ENCODE results near the gene SWAP70. TPM values are rescaled to one million over a fixed set of nuclear protein-coding genes. Genes with fewer than 3 reads are reported as not detected.
"Not testable (repeated sequence)": the region's sequence is repeated elsewhere in the genome, so short reads cannot be mapped to it uniquely, and the experiment has no call there.

SWAP70 gene
- 1 to 10 TPM; 7.4 TPM for polyA plus RNA-seq

- H3K9me3 ChIP-seq (ENCODE audit: control insufficient read depth in 2 of 2, insufficient read depth in 1 of 2, low read depth in 1 of 2, low read length in 1 of 2) = no peaks in the 10 kb centered on the region
- no peaks in the 10 kb centered on the region for H3K36me3 ChIP-seq (ENCODE audit: control insufficient read depth in 2 of 2, insufficient read depth in 2 of 2, low read length in 1 of 2)
- H3K4me1 ChIP-seq (ENCODE audit: control insufficient read depth in 2 of 2, insufficient read depth in 2 of 2, low read length in 1 of 2) = peaks cover 0 to 3% of the 10 kb centered on the region in 2 donors
- H3K27ac ChIP-seq (ENCODE audit: low read depth in 2 of 2, low read length in 1 of 2) = peak within 1 kb of the TSS; percentile 94 to 97
- no peaks in the 10 kb centered on the region for H3K27me3 ChIP-seq (ENCODE audit: control insufficient read depth in 1 of 2, insufficient read depth in 2 of 2, low read length in 2 of 2)
- peak within 1 kb of the TSS; percentile 69 to 81 for H3K4me3 ChIP-seq (ENCODE audit: low read depth in 1 of 2, low read length in 2 of 2)
- 1% methylated on average over 37 to 38 of the region's 38 CpGs for WGBS, 2 donors
Measured at GRCh38 chr11:9663699-9664275, at the start of gene SWAP70. Gene SWAP70 (plus strand): TSS chr11:9664077. CDS start chr11:9664180, 103 bp downstream.

- Histone ChIP-seq H3K4me1 (ENCODE audit: control insufficient read depth in 2 of 2, insufficient read depth in 2 of 2, low read length in 1 of 2) (no peaks in the 10 kb centered on the region), H3K4me3 (ENCODE audit: low read depth in 1 of 2, low read length in 2 of 2) (no peak overlapping the region), H3K9me3 (ENCODE audit: control insufficient read depth in 2 of 2, insufficient read depth in 1 of 2, low read depth in 1 of 2, low read length in 1 of 2) (no peaks in the 10 kb centered on the region), H3K27ac (ENCODE audit: low read depth in 2 of 2, low read length in 1 of 2) (no peak overlapping the region), H3K36me3 (ENCODE audit: control insufficient read depth in 2 of 2, insufficient read depth in 2 of 2, low read length in 1 of 2) (no peaks in the 10 kb centered on the region), H3K27me3 (ENCODE audit: control insufficient read depth in 1 of 2, insufficient read depth in 2 of 2, low read length in 2 of 2) (no peaks in the 10 kb centered on the region)
- 74 to 86% methylated on average over 2 of the region's 2 CpGs for WGBS, 2 donors
Measured at GRCh38 chr11:9615031-9615451, 48.8 kb upstream of the SWAP70 start.

GRCh38 chr11:9616042-9616675, 47.7 kb upstream of the SWAP70 start:
- 49 to 55% methylated on average over 2 of the region's 2 CpGs for WGBS, 2 donors
- Histone ChIP-seq H3K4me1 (ENCODE audit: control insufficient read depth in 2 of 2, insufficient read depth in 2 of 2, low read length in 1 of 2) (no peaks in the 10 kb centered on the region), H3K4me3 (ENCODE audit: low read depth in 1 of 2, low read length in 2 of 2) (no peak overlapping the region), H3K27ac (ENCODE audit: low read depth in 2 of 2, low read length in 1 of 2) (no peak overlapping the region), H3K27me3 (ENCODE audit: control insufficient read depth in 1 of 2, insufficient read depth in 2 of 2, low read length in 2 of 2) (no peaks in the 10 kb centered on the region), H3K9me3 (ENCODE audit: control insufficient read depth in 2 of 2, insufficient read depth in 1 of 2, low read depth in 1 of 2, low read length in 1 of 2) (no peaks in the 10 kb centered on the region), H3K36me3 (ENCODE audit: control insufficient read depth in 2 of 2, insufficient read depth in 2 of 2, low read length in 1 of 2) (no peaks in the 10 kb centered on the region)

- H3K27me3 ChIP-seq (ENCODE audit: control insufficient read depth in 1 of 2, insufficient read depth in 2 of 2, low read length in 2 of 2) = no peaks in the 10 kb centered on the region
- H3K36me3 ChIP-seq (ENCODE audit: control insufficient read depth in 2 of 2, insufficient read depth in 2 of 2, low read length in 1 of 2) = no peaks in the 10 kb centered on the region
- WGBS, 2 donors = 91 to 95% methylated on average over 4 of the region's 4 CpGs
- no peaks in the 10 kb centered on the region for H3K4me1 ChIP-seq (ENCODE audit: control insufficient read depth in 2 of 2, insufficient read depth in 2 of 2, low read length in 1 of 2)
- H3K27ac ChIP-seq (ENCODE audit: low read depth in 2 of 2, low read length in 1 of 2) = no peak overlapping the region
- H3K4me3 ChIP-seq (ENCODE audit: low read depth in 1 of 2, low read length in 2 of 2) = no peak overlapping the region
- H3K9me3 ChIP-seq (ENCODE audit: control insufficient read depth in 2 of 2, insufficient read depth in 1 of 2, low read depth in 1 of 2, low read length in 1 of 2) = no peaks in the 10 kb centered on the region
Measured at GRCh38 chr11:9616858-9617257, 47.0 kb upstream of the SWAP70 start.

GRCh38 chr11:9617940-9618339, 45.9 kb upstream of the SWAP70 start:
- no peaks in the 10 kb centered on the region for H3K9me3 ChIP-seq (ENCODE audit: control insufficient read depth in 2 of 2, insufficient read depth in 1 of 2, low read depth in 1 of 2, low read length in 1 of 2)
- no peaks in the 10 kb centered on the region for H3K27me3 ChIP-seq (ENCODE audit: control insufficient read depth in 1 of 2, insufficient read depth in 2 of 2, low read length in 2 of 2)
- H3K27ac ChIP-seq (ENCODE audit: low read depth in 2 of 2, low read length in 1 of 2) = no peak overlapping the region
- H3K36me3 ChIP-seq (ENCODE audit: control insufficient read depth in 2 of 2, insufficient read depth in 2 of 2, low read length in 1 of 2) = no peaks in the 10 kb centered on the region
- H3K4me3 ChIP-seq (ENCODE audit: low read depth in 1 of 2, low read length in 2 of 2) = no peak overlapping the region
- H3K4me1 ChIP-seq (ENCODE audit: control insufficient read depth in 2 of 2, insufficient read depth in 2 of 2, low read length in 1 of 2) = no peaks in the 10 kb centered on the region
- 68 to 77% methylated on average over 5 of the region's 5 CpGs for WGBS, 2 donors

- H3K9me3 ChIP-seq (ENCODE audit: control insufficient read depth in 2 of 2, insufficient read depth in 1 of 2, low read depth in 1 of 2, low read length in 1 of 2) = no peaks in the 10 kb centered on the region
- no peak overlapping the region for H3K27ac ChIP-seq (ENCODE audit: low read depth in 2 of 2, low read length in 1 of 2)
- 96 to 97% methylated on average over 1 of the region's 1 CpG for WGBS, 2 donors
- H3K27me3 ChIP-seq (ENCODE audit: control insufficient read depth in 1 of 2, insufficient read depth in 2 of 2, low read length in 2 of 2) = no peaks in the 10 kb centered on the region
- no peaks in the 10 kb centered on the region for H3K4me1 ChIP-seq (ENCODE audit: control insufficient read depth in 2 of 2, insufficient read depth in 2 of 2, low read length in 1 of 2)
- H3K36me3 ChIP-seq (ENCODE audit: control insufficient read depth in 2 of 2, insufficient read depth in 2 of 2, low read length in 1 of 2) = no peaks in the 10 kb centered on the region
- H3K4me3 ChIP-seq (ENCODE audit: low read depth in 1 of 2, low read length in 2 of 2) = no peak overlapping the region
Measured at GRCh38 chr11:9619004-9619403, 44.9 kb upstream of the SWAP70 start.

GRCh38 chr11:9619971-9620370, 43.9 kb upstream of the SWAP70 start:
- no peaks in the 10 kb centered on the region for H3K9me3 ChIP-seq (ENCODE audit: control insufficient read depth in 2 of 2, insufficient read depth in 1 of 2, low read depth in 1 of 2, low read length in 1 of 2)
- no peaks in the 10 kb centered on the region for H3K4me1 ChIP-seq (ENCODE audit: control insufficient read depth in 2 of 2, insufficient read depth in 2 of 2, low read length in 1 of 2)
- H3K27ac ChIP-seq (ENCODE audit: low read depth in 2 of 2, low read length in 1 of 2) = no peak overlapping the region
- H3K36me3 ChIP-seq (ENCODE audit: control insufficient read depth in 2 of 2, insufficient read depth in 2 of 2, low read length in 1 of 2) = no peaks in the 10 kb centered on the region
- no peaks in the 10 kb centered on the region for H3K27me3 ChIP-seq (ENCODE audit: control insufficient read depth in 1 of 2, insufficient read depth in 2 of 2, low read length in 2 of 2)
- no peak overlapping the region for H3K4me3 ChIP-seq (ENCODE audit: low read depth in 1 of 2, low read length in 2 of 2)

- not testable (repeated sequence) for H3K27ac ChIP-seq (ENCODE audit: low read depth in 2 of 2, low read length in 1 of 2)
- 82 to 87% methylated on average over 7 of the region's 7 CpGs for WGBS, 2 donors
Measured at GRCh38 chr11:9622353-9622752, 41.5 kb upstream of the SWAP70 start.

GRCh38 chr11:9623053-9623452, 40.8 kb upstream of the SWAP70 start:
- not testable (repeated sequence) for H3K4me1 ChIP-seq (ENCODE audit: control insufficient read depth in 2 of 2, insufficient read depth in 2 of 2, low read length in 1 of 2); H3K27me3 ChIP-seq (ENCODE audit: control insufficient read depth in 1 of 2, insufficient read depth in 2 of 2, low read length in 2 of 2); H3K9me3 ChIP-seq (ENCODE audit: control insufficient read depth in 2 of 2, insufficient read depth in 1 of 2, low read depth in 1 of 2, low read length in 1 of 2); H3K36me3 ChIP-seq (ENCODE audit: control insufficient read depth in 2 of 2, insufficient read depth in 2 of 2, low read length in 1 of 2); H3K27ac ChIP-seq (ENCODE audit: low read depth in 2 of 2, low read length in 1 of 2); H3K4me3 ChIP-seq (ENCODE audit: low read depth in 1 of 2, low read length in 2 of 2)
- WGBS, 2 donors = 96 to 97% methylated on average over 23 of the region's 23 CpGs

More at GRCh38 chr11:9622353-9622752, 41.5 kb upstream of the SWAP70 start:
- H3K27me3 ChIP-seq (ENCODE audit: control insufficient read depth in 1 of 2, insufficient read depth in 2 of 2, low read length in 2 of 2); H3K9me3 ChIP-seq (ENCODE audit: control insufficient read depth in 2 of 2, insufficient read depth in 1 of 2, low read depth in 1 of 2, low read length in 1 of 2); H3K4me1 ChIP-seq (ENCODE audit: control insufficient read depth in 2 of 2, insufficient read depth in 2 of 2, low read length in 1 of 2); H3K4me3 ChIP-seq (ENCODE audit: low read depth in 1 of 2, low read length in 2 of 2); H3K36me3 ChIP-seq (ENCODE audit: control insufficient read depth in 2 of 2, insufficient read depth in 2 of 2, low read length in 1 of 2): not testable (repeated sequence)

- Histone ChIP-seq H3K36me3 (ENCODE audit: control insufficient read depth in 2 of 2, insufficient read depth in 2 of 2, low read length in 1 of 2) (no peaks in the 10 kb centered on the region), H3K4me3 (ENCODE audit: low read depth in 1 of 2, low read length in 2 of 2) (no peak overlapping the region), H3K9me3 (ENCODE audit: control insufficient read depth in 2 of 2, insufficient read depth in 1 of 2, low read depth in 1 of 2, low read length in 1 of 2) (no peaks in the 10 kb centered on the region), H3K27ac (ENCODE audit: low read depth in 2 of 2, low read length in 1 of 2) (no peak overlapping the region), H3K27me3 (ENCODE audit: control insufficient read depth in 1 of 2, insufficient read depth in 2 of 2, low read length in 2 of 2) (no peaks in the 10 kb centered on the region), H3K4me1 (ENCODE audit: control insufficient read depth in 2 of 2, insufficient read depth in 2 of 2, low read length in 1 of 2) (no peaks in the 10 kb centered on the region)
Measured at GRCh38 chr11:9624448-9624847, 39.4 kb upstream of the SWAP70 start.

All from esophagus (tissue), 2 donors.